CD4-positive, alpha-beta T cell treated with Interleukin-6 for 4 hours (primary cell): ENCODE results near the gene DUSP9.

Experiments
- DNase-seq: peaks from one replicate; pipeline ENCODE4 v3.0.0-alpha.2; 2020; ENCODE audit warnings: mixed read lengths

The DUSP9 gene

DNA sequence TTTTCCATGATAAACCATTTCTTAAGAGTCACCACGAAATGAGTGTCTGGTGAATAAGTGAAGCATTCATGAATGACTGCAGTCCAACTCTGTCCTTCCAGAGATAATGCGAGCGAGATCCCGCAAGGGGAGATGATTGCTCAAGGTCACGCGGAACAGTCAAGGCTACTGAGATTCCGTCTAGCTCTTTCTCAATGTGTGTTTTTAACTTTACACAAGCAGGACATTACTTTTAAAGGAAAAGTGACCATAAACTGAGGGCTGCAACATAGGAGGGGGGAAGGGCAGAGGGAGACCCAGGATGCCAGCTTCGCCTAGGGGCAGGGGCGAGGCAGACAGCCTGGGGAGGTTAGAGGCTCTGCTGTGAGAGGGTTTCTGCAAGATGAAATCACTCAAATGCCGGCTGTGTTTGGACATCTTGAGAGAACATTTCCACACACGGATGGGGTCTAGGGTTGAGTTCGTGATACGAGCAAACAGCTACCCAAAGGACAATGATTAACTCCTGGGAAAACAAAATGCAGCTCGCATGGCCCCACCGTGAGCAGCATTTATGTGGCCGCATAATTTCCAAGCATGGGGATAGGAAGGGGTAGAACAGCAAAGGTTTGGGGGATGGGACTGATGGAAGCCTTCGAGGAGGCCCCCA, 24.2 kb upstream of the DUSP9 start:
- DNase-seq = no peak

- DNase-seq = no peak
These were observed 23.5 kb upstream of the DUSP9 start for GRCh38 chrX:153623310-153624029.

GRCh38 chrX:153624196-153625091, 22.6 kb upstream of the DUSP9 start:
- no peak for DNase-seq

DNA sequence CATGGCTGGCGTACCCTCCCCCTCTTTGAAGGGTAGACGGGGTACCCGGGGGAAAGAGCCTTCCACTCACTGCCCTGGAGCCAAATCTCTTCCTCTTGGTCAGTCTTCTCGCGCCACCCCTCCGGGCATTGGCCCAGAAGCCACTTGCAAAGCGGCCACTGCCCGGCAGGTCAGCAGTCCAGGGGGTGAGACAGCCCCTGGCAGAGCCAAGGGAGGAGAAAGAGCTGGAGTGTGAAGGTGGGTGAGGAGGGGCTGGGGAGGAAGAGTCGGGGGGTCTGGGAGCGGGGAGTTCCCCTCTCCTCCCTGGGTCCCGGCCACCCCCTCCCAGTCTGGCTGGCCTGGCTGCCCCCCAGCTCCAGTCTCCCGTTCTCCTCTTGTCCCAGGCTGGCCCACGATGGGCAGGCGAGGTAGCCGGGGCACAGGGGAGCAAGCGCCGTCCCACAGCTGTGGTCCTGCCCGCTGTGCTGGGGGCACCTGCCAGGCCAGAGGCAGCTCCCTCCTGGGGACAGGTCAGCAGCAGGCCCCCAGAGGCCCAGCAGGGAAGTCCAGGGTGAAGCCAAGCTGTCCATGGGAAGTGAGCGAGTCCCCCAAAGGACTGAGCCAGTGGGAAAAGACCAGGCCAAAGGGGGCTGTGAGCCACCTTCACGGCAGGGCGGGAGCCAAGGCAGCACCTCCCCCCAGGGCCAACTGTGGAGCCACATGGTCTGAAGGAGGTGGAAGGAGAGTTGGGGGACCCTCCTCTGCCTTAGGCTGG, 21.6 kb upstream of the DUSP9 start:
- no peak for DNase-seq

DNA sequence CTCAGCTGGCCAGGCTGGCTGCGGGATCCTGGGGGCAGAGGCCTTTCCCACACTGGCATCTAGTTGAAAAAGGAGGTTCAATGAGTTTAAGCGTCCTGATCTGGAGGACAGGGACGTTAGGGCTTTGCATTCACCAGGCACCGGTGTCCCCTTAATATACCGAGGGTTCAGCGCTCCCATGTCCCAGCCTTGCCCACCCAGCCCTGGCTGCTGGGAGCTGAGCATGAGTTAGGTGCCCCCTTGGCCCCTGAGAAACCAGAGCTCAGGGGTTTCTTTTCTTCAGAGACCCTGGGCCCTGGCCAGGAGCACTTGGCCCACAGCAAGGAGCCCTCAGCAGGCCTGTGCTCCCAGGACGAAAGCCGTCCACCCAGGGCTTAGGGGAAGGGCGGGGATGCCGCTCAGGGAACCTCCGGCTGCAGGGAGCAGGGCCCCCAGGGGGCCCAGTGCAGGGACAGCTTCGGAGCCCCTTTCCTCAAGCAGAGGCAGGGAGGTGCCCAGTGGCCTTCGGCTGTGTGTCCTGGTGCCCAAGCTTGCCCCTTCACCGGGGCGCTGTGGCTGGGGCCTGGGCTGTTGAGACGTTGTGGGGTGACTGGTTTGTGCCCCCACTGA, 20.9 kb upstream of the DUSP9 start:
- no peak for DNase-seq

GRCh38 chrX:153626863-153627674, 19.9 kb upstream of the DUSP9 start:
- no peak for DNase-seq

DNA sequence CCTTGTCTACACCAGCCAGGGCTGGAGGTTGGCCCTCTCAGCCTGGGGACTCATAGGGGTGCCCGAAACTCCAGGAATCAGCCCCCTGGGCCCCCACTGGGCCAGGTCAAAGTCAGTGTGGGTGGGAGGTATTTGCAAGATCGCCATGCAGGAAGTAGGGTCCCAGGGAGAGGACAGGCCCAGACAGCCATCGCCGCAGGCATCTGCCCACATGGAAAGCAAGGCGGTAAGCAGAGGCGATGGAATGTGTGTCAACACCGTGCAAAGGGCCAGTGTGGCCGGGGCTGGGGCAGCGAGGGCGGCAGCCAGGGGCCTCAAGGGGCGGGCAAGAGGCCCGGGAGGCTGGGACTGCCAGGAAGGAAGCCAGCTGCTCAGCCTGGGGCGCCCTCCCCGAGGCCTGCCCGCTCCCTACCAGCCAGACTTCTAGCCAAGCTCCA, 19.3 kb upstream of the DUSP9 start:
- no peak for DNase-seq

DNA sequence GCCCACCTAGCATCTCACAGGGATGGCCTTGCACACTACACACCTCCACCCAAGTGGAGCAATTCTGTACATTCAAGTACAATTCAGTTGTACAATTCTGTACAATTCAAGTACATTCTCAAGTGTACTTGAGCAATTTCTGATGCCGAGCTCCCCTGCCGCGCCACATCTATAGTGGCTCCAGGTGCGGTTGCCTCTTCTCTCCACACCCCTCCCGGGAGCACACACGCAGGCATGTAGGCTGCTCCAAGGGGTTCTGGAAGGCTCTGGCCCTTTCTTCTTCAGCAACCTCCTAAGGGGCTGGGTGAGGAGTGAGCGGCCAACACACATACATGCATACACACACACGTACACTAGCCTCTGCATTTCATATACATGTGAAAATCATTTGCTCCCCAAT, 18.9 kb upstream of the DUSP9 start:
- no peak for DNase-seq

GRCh38 chrX:153628665-153629064, 18.3 kb upstream of the DUSP9 start:
- no peak for DNase-seq

- no peak for DNase-seq
These were observed 15.7 kb upstream of the DUSP9 start for GRCh38 chrX:153631346-153631745.

DNA sequence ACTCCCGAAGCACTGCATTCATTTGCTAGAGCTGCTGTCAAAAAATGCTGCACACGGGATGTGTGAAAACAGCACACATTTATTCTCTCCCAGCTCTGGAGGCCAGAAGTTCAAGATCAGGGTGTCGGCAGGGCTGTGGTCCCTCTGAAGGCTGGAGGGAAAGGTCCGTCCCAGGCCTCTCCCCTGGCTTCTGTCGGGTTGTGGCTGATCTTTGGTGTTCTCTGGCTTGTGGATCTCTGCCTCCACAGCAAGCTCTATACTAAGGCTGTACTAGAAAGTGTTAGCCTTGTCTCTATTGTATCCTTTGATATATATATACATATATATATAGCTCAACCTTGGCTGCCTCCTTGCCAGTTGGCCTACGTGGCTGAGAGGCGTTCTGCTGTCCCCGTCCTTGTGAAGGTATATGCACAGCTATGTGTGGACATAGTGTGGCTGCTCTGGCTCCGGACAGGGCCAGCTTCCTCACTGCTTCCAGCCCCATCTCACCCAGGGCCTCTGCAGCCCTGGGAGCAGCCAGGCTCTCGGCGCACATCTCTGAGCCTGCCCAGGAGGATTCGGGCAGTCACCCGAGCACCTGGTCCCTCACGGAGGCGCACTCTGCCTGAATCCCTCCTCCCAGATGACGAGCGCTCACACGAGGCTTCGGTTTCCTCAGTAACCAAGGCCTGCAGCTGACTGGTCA, 15.0 kb upstream of the DUSP9 start:
- DNase-seq = no peak

GRCh38 chrX:153632595-153632946, 14.4 kb upstream of the DUSP9 start:
- no peak for DNase-seq

- no peak for DNase-seq
These were observed 14.0 kb upstream of the DUSP9 start for GRCh38 chrX:153633048-153633447.

- DNase-seq = no peak
These were observed 13.3 kb upstream of the DUSP9 start for GRCh38 chrX:153633607-153634180.

- DNase-seq = no peak
These were observed 12.8 kb upstream of the DUSP9 start for GRCh38 chrX:153634236-153634635.

DNA sequence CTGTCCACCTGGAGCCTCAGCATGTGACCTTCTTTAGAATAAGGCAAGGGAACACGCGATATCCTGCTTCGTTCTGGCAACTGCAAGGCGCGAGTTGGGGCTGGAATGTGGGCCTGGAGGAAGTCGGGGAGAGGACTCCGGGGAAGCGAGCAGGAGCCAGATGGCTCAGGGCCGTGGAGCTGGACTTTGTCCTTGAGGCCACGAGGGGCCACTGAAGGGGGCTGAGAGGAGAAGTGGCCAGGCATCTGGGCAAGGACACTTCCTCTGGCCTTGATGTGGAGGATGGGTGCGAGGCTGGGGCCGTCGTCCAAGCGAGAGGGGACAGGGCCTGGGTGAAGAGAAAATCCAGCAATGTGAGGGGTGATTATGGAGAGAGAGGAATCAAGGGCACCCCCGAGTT, 12.2 kb upstream of the DUSP9 start:
- DNase-seq = no peak

GRCh38 chrX:153635388-153635787, 11.6 kb upstream of the DUSP9 start:
- no peak for DNase-seq

- DNase-seq = peak; percentile 22
These were observed 11.0 kb upstream of the DUSP9 start for GRCh38 chrX:153635788-153636668.

GRCh38 chrX:153636716-153637115, 10.3 kb upstream of the DUSP9 start:
- no peak for DNase-seq
